K562 (cell line): ENCODE measurements around the gene P4HTM. TPM values are rescaled to one million over a fixed set of nuclear protein-coding genes. Genes with fewer than 3 reads are reported as not detected.
A peak's percentile ranks its signal among the peaks of the same experiment; 100 is the strongest.

Source experiments
- MYNN ChIP-seq, 2 experiments: sonication (generic); formaldehyde crosslinking in 1 of 2; IDR thresholded peaks; 2 replicates each; pipeline versions ENCODE4 v1.5.0 to v1.6.1; 2016 to 2020; ENCODE audit warnings: antibody characterized with exemption in 1 of 2, missing genetic modification reagents in 1 of 2
- NR2C2 ChIP-seq, 2 experiments: fragments of 200-800 bp in 1 of 2; sonication (Bioruptor generic) in 1 of 2; sonication (generic) in 1 of 2; formaldehyde crosslinking in 1 of 2; IDR thresholded peaks; 2 replicates each; pipeline versions ENCODE4 v1.6.1 to v1.8.0; 2016 to 2022; ENCODE audit warnings: mild to moderate bottlenecking in 1 of 2, missing compliant biosample characterization in 1 of 2, missing genetic modification characterization in 1 of 2, missing genetic modification reagents in 1 of 2
- POU5F1 ChIP-seq: fragments of 150-350 bp; IDR thresholded peaks from 2 replicates; pipeline ENCODE4 v1.6.1; 2014; ENCODE audit warnings: borderline replicate concordance, low read length, low read depth, mild to moderate bottlenecking; ENCODE audit not compliant: partially characterized antibody
- REST ChIP-seq, 2 experiments: fragments of 450-650 bp; formaldehyde crosslinking in 1 of 2; IDR thresholded peaks; 2 replicates each; pipeline versions ENCODE4 v1.4.0 to v1.6.1; 2014 to 2020; ENCODE audit warnings: mild to moderate bottlenecking in 2 of 2, borderline replicate concordance in 1 of 2, low read depth in 1 of 2
- U2AF2 ChIP-seq: fragments of 200-400 bp; formaldehyde crosslinking; optimal IDR thresholded peaks from 2 replicates; pipeline ENCODE3; 2017; ENCODE audit warnings: low read depth, mild to moderate bottlenecking, low read length
- ZKSCAN1 ChIP-seq: fragments of 150-350 bp; IDR thresholded peaks from 2 replicates; pipeline ENCODE4 v1.6.1; 2016; ENCODE audit warnings: low read depth, low read length
- polyA plus RNA-seq, 8 experiments: library from polyadenylated mRNA; depleted of rRNA in 4 of 8; stranded (reverse) in 5 of 8; unstranded in 3 of 8; fragments of >200 nt; fragmentation: Nextera tagmentation in 2 of 8; fragmentation: Illumina TruSeq in 1 of 8; extraction: Ambion mirVana in 2 of 8; extraction: Trizol in 1 of 8; gene quantifications; 2 replicates each; pipeline versions ENCODE4 v1.2.1 to v1.2.3, GENCODE V29; 2011 to 2014; ENCODE audit warnings: inconsistent platforms in 1 of 8, missing spikeins in 1 of 8
- total RNA-seq, 7 experiments: library from RNA; depleted of rRNA in 6 of 7; stranded (reverse); fragments of >200 nt in 6 of 7; fragmentation: Illumina TruSeq in 2 of 7; extraction: Trizol in 2 of 7; gene quantifications; 2 replicates each; pipeline versions ENCODE4 v1.2.1 to v1.2.3, GENCODE V29; 2011 to 2021; ENCODE audit warnings: low replicate concordance in 1 of 7

P4HTM gene
- total and polyA plus RNA-seq, 9 of the 15 experiments (the other 6 are each of a cell fraction or from before 2014, with no cell fraction given) = 0.09 to 0.66 (median 0.25) TPM; not detected in 2

DNA sequence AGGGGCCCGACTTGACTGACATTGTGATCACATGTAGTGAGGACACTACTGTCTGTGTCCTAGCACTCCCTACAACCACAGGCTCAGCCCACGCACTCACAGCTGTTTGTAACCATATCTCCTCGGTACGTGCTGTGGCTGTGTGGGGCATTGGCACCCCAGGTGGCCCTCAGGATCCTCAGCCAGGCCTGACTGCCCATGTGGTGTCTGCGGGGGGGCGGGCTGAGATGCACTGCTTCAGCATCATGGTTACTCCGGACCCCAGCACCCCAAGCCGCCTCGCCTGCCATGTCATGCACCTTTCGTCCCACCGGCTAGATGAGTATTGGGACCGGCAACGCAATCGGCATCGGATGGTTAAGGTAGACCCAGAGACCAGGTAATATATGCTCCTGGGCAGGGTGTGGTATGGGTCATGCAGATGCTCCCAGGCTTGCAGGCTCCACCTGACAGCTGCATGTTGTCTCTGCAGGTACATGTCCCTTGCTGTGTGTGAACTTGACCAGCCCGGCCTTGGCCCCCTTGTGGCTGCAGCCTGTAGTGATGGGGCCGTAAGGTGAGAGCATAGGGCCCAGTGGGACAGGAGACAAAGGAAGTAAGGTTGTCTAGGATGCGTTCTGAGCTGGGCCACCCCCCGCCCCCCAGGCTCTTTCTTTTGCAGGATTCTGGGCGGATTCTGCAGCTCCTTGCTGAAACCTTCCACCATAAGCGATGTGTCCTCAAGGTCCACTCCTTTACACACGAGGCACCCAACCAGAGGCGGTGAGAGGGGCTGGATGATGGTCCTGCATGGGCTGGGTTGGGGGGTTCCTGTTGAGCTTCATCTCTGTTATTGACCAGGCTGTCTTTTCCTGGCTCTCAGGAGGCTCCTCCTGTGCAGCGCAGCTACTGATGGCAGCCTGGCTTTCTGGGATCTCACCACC is 24.0 kb downstream of the P4HTM start (continued):
- TF ChIP-seq REST (IDR thresholded peaks at IDR 0.05; ENCODE audit: borderline replicate concordance) = peak; percentile 4; the same call in 1 of the 2 replicates
- TF ChIP-seq REST (CRISPR knock-in tag; IDR thresholded peaks at IDR 0.05; ENCODE audit: low read depth) = no peak
- TF ChIP-seq POU5F1 = no peak
- TF ChIP-seq U2AF2 = no peak
- 0 out of 2 replicates have a peak, but pooled peaks have one; percentile 41 for TF ChIP-seq MYNN (IDR thresholded peaks at IDR 0.05)
- no peak for TF ChIP-seq MYNN (CRISPR knock-in tag; IDR thresholded peaks at IDR 0.05)
- no peak for TF ChIP-seq ZKSCAN1
- TF ChIP-seq NR2C2 (CRISPR knock-in tag; IDR thresholded peaks at IDR 0.05) = no peak
- TF ChIP-seq NR2C2 (tag; IDR thresholded peaks at IDR 0.05) = no peak
